Fibroblast of peridontal ligament (primary cell): ENCODE results near the gene NOC3L.
"Not testable (repeated sequence)": the region's sequence is repeated elsewhere in the genome, so short reads cannot be mapped to it uniquely, and the experiment has no call there.

Experiments used
- DNase-seq: peaks from one replicate; pipeline ENCODE4 v3.0.0-alpha.2; 2010; ENCODE audit errors: extremely low read depth

The NOC3L gene

GRCh38 chr10:94363251-94363565 lies 469 bp upstream of the NOC3L start:
- DNase-seq: no peak

- DNase-seq: peak; percentile 42
Measured at GRCh38 chr10:94361171-94361794, 1.5 kb downstream of the NOC3L start.

DNA sequence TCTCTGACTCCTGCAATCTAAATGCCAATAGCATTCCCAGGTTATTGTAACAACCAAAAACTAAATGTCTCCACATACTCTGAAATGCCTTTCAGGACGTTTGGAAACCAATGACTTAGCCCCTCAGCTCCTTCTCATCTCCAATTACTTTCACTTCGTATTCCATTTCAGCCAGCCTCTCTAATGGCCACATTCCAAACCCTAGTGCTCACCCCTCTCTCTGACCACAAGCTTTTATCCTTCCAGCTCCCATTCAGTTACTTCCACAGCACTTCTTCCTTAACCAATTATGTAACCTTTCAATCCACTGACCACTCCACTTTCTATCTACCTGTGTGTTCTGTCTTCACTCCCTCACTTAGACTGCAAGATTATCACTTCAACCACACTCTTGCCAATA lies 4.3 kb downstream of the NOC3L start:
- DNase-seq: peak; percentile 97

DNA sequence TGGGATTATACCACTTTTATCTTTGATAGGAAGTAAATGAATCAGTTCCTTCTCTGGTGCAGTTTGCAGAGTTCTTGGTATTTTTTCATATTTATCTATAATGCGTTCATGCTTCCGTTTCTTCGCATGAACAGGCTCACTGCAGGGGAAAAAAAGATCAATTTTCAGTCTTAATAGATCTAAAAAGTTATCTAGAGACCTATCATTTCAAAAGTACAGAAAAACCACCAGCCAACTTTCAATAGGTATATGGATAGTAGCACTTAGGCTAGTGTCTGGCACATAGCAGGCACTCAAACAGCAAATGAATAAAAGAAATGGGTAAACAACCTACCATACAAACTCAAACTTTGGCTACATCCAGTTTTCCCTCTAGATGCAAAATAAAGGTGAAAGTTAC lies 5.5 kb downstream of the NOC3L start:
- no peak for DNase-seq

DNA sequence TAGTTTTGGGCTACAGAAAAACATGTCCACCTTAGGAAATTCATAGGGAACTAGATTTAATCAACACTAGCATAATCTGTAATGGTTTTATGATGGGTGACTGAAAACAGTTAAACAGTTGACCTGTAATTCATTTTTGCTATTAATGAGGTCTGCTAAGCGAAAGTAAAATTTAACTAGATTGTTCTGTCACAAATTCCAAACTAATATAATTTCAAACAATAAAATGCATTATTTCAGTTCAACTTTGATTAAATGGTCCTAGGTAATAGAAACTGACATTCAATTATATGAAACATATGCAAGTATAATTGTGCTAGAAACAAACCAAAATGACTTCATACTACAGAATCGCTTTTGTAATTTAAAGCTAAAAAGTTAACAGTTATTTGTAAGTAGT lies 6.9 kb downstream of the NOC3L start:
- no peak for DNase-seq

DNA sequence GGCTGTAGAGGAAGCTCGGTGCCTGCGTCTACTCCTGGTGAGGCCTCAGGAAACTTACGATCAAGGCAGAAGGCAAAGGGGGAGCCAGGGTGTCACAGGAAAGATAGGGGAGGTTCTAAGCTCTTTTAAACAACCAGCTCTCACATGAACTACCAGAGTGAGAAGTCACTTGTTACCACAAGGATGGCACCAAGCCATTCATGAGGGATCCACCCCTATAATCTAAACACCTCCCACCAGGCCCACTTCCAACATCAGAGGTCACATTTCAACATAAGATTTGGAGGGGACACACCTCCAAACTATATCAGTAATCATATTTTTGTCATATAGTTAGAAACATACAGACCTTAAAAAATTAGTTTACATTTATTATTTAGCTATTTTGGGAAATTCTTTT lies 9.4 kb downstream of the NOC3L start:
- DNase-seq: peak; percentile 7

- DNase-seq: no peak
Measured at GRCh38 chr10:94351089-94351488, 11.7 kb downstream of the NOC3L start.

- not testable (repeated sequence) for DNase-seq
Measured at GRCh38 chr10:94350500-94350899, 12.2 kb downstream of the NOC3L start.

DNA sequence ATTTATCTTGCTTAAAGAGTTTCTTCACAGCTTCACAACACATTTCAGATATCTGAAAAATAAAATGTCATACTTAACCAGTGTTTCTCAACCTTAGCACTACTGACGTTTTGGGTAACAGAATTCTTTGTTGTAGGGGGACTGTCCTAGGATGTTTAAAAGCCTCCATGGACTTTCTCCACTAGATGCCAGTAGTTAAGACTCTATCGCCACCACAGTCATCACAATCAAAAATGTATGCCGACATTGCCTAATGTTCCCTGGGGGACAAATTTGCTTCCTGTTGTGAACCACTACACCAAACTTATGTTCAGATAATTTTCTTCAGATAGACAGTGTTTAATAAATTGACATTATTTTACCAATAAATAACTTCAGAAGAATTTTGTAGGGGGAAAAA lies 13.4 kb downstream of the NOC3L start:
- DNase-seq: peak; percentile 49

GRCh38 chr10:94344522-94345122 lies 18.1 kb downstream of the NOC3L start:
- no peak for DNase-seq

- DNase-seq: no peak
Measured at GRCh38 chr10:94343151-94343550, 19.6 kb downstream of the NOC3L start.

DNA sequence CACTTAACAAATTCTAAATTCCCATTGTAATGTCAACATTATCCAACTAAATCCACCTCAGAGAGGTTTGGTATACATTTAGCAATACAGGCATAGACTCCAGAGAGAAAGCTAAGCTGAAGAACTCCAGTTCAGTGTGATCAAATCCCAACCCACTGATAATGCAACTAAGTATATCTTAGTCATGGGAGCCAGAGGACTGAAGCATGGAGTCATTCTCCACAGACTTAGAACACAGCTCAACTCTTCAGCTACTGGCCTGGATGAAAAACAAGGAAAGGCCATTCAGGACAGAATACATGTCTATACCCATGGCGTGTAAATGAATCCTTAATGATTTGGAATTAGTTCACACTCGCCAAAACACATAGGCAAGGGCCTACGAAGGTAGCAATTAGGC lies 27.9 kb downstream of the NOC3L start:
- no peak for DNase-seq

- DNase-seq: no peak
Measured at GRCh38 chr10:94333051-94333450, 29.7 kb downstream of the NOC3L start.

DNA sequence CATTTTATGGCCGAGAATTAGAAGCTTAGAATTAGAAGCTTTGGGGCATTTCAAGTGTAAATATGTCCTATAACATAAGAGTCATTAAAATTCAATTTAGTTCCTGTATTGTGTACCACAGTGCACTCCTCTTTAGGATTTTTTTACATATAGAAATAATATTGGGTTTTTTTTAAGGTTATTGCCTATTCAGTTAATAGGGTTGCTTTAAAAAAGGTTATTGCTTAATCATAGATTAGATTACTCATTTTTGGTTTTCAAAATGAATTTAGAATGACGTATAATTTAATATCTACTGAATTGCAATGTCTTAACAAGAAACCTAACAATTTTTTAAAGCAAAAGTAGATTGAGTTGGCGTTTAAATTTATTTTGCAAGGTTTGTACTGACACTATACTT lies 34.1 kb downstream of the NOC3L start:
- no peak for DNase-seq

GRCh38 chr10:94327649-94328048 lies 35.1 kb downstream of the NOC3L start:
- no peak for DNase-seq

GRCh38 chr10:94324609-94325233 lies 38.0 kb downstream of the NOC3L start:
- DNase-seq: no peak

GRCh38 chr10:94320285-94320914 lies 42.3 kb downstream of the NOC3L start:
- peak; percentile 75 for DNase-seq

DNA sequence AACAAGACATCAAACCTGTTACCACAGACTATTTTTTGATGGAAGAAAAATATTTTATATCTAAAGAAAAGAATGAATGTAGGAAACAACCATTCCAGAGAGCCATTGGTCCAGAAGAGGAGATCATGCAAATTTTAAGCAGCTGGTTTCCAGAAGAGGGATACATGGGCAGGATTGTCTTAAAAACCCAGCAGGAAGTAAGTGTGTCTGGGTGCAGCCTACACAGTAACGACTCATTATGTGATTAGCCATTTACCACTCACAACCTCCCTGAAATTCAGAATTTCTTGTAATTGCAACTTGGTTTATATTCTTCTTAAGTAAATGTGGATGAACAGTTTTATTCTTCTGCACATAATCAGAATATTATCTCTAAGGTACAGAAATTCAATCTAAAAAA lies 46.2 kb downstream of the NOC3L start:
- DNase-seq: no peak

DNA sequence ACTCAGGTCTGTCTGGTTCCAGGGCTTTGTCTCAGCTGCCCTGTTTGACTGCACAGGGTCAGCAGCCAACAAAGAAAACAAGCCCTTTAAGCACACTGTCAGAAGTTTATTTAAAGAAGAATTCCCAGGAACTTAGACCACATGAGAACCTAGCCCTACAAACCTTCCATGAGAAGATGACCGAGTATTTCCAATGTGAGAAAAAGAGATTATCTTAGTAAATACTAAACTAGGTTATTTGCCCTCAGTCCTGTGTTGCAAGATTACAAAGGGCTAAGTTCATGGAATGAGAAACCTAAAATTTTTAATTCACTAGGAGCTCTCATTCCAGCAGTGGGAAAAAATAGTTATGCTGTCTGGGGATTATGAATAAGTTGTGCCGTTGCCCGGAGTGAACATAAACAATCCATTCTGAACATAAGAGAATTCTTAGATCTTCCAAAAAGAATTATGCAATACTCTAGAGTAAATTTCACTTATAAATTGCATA lies 46.7 kb downstream of the NOC3L start:
- DNase-seq: peak; percentile 98

GRCh38 chr10:94315024-94315451 lies 47.7 kb downstream of the NOC3L start:
- DNase-seq: peak; percentile 80

- DNase-seq: no peak
Measured at GRCh38 chr10:94310369-94310768, 52.4 kb downstream of the NOC3L start.

- no peak for DNase-seq
Measured at GRCh38 chr10:94308866-94309265, 53.9 kb downstream of the NOC3L start.

- no peak for DNase-seq
Measured at GRCh38 chr10:94307046-94307615, 55.6 kb downstream of the NOC3L start.
